ENCODE data around the gene CERCAM. TPM values are rescaled to one million over a fixed set of nuclear protein-coding genes. Genes with fewer than 3 reads are reported as not detected.

CERCAM gene
- total and polyA plus RNA-seq, 4 donors = 1.1 to 2.9 (median 1.8) TPM

DNA sequence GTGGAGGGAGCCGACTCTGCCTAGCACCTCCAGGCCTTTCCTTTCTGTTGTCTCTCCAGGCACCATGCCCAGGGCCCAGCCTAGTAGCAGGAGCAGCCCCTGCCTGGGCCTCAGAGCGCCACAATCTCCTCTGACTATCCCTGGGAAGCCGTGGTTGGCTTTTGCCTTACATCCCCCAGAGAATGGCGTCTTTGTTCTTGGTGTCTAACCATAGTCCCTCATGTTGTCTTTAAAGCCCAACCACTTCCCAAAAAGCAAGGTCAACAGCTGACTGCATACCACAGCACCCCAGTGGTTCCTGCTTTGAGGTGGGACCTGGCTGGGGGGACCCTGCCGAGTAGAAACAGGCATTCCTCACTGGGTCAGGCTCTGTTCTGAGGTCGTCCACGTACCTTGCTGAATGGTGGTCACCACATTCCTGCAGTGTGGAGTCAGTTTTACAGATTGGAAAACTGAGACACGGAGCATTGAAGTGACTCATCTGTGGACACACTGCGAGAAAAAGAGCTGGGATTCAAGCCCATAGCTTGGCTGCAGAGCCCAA is 13.7 kb upstream of the CERCAM start:
- Histone ChIP-seq H3K27ac (ENCODE audit: low read depth in 1 of 2, low read length in 2 of 2) (no peak overlapping the region), H3K4me1 (ENCODE audit: control insufficient read depth in 4 of 4, insufficient read depth in 4 of 4, low read length in 3 of 4) (no peaks in the 10 kb centered on the region), H3K27me3 (ENCODE audit: control insufficient read depth in 4 of 4, insufficient read depth in 4 of 4, low read length in 3 of 4) (peaks cover 0 to 6% (median under 1%) of the 10 kb centered on the region in 4 donors), H3K4me3 (ENCODE audit: low read depth in 1 of 3, low read length in 3 of 3) (no peak overlapping the region), H3K9ac (ENCODE audit: low read depth in 1 of 2, low read length in 2 of 2) (no peak overlapping the region), H3K36me3 (ENCODE audit: control insufficient read depth in 4 of 4, insufficient read depth in 3 of 4, low read depth in 1 of 4, low read length in 3 of 4) (no peaks in the 10 kb centered on the region), H3K9me3 (ENCODE audit: control insufficient read depth in 4 of 4, low read length in 3 of 4) (no peaks in the 10 kb centered on the region)
- TF ChIP-seq EGR1 (IDR thresholded peaks at IDR 0.05; ENCODE audit: low read depth in 2 of 2) (no peak), HNF4A (conservative IDR thresholded peaks at IDR 0.05) (no peak), RXRA (IDR thresholded peaks at IDR 0.05) (no peak), JUND (IDR thresholded peaks at IDR 0.05) (no peak), YY1 (IDR thresholded peaks at IDR 0.05) (no peak)
- 80% methylated on average over 9 of the region's 9 CpGs for WGBS
- no peak for DNase-seq (ENCODE audit: low spot score)

DNA sequence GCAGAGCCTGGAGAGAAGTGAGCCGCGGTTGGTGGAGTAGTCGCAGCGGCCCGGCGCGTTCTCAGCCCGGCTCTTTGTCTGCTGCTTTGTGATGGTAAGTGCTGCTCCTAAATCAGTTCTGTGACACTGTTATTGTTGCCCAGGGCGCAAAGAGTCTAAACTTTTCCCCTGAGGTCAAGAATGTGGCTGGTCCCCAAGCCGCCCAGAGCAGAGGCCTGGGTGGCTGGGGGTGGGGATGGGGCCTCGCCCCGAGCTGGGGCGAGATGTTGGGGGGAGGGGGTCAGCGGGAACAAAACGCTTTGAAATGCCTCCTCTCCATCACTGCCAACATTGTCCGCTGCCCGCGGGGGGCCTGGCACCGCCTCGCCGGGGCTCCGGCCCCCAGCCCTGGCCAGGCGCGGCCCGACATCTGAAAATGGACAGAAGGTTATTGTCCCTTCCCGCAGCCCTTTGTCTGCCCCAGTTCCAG is 11.7 kb upstream of the CERCAM start:
- DNase-seq (ENCODE audit: low spot score) = no peak
- TF ChIP-seq HNF4A (conservative IDR thresholded peaks at IDR 0.05) (no peak), NR2F2 (IDR thresholded peaks at IDR 0.05) (no peak), RAD21 (IDR thresholded peaks at IDR 0.05) (no peak), GABPA (IDR thresholded peaks at IDR 0.05 in 1 of 2, conservative IDR thresholded peaks at IDR 0.05 in 1 of 2) (no peak), HNF4G (IDR thresholded peaks at IDR 0.05) (no peak), YY1 (IDR thresholded peaks at IDR 0.05) (no peak), FOXA2 (IDR thresholded peaks at IDR 0.05) (no peak)
- TF ChIP-seq, protein P1, sequence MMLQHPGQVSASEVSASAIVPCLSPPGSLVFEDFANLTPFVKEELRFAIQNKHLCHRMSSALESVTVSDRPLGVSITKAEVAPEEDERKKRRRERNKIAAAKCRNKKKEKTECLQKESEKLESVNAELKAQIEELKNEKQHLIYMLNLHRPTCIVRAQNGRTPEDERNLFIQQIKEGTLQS (IDR thresholded peaks at IDR 0.05) = no peak
- TF ChIP-seq, protein P2, sequence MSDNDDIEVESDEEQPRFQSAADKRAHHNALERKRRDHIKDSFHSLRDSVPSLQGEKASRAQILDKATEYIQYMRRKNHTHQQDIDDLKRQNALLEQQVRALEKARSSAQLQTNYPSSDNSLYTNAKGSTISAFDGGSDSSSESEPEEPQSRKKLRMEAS (IDR thresholded peaks at IDR 0.05) = no peak
- TF ChIP-seq, protein P3, sequence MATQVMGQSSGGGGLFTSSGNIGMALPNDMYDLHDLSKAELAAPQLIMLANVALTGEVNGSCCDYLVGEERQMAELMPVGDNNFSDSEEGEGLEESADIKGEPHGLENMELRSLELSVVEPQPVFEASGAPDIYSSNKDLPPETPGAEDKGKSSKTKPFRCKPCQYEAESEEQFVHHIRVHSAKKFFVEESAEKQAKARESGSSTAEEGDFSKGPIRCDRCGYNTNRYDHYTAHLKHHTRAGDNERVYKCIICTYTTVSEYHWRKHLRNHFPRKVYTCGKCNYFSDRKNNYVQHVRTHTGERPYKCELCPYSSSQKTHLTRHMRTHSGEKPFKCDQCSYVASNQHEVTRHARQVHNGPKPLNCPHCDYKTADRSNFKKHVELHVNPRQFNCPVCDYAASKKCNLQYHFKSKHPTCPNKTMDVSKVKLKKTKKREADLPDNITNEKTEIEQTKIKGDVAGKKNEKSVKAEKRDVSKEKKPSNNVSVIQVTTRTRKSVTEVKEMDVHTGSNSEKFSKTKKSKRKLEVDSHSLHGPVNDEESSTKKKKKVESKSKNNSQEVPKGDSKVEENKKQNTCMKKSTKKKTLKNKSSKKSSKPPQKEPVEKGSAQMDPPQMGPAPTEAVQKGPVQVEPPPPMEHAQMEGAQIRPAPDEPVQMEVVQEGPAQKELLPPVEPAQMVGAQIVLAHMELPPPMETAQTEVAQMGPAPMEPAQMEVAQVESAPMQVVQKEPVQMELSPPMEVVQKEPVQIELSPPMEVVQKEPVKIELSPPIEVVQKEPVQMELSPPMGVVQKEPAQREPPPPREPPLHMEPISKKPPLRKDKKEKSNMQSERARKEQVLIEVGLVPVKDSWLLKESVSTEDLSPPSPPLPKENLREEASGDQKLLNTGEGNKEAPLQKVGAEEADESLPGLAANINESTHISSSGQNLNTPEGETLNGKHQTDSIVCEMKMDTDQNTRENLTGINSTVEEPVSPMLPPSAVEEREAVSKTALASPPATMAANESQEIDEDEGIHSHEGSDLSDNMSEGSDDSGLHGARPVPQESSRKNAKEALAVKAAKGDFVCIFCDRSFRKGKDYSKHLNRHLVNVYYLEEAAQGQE (IDR thresholded peaks at IDR 0.05) = no peak
- TF ChIP-seq, protein P4, sequence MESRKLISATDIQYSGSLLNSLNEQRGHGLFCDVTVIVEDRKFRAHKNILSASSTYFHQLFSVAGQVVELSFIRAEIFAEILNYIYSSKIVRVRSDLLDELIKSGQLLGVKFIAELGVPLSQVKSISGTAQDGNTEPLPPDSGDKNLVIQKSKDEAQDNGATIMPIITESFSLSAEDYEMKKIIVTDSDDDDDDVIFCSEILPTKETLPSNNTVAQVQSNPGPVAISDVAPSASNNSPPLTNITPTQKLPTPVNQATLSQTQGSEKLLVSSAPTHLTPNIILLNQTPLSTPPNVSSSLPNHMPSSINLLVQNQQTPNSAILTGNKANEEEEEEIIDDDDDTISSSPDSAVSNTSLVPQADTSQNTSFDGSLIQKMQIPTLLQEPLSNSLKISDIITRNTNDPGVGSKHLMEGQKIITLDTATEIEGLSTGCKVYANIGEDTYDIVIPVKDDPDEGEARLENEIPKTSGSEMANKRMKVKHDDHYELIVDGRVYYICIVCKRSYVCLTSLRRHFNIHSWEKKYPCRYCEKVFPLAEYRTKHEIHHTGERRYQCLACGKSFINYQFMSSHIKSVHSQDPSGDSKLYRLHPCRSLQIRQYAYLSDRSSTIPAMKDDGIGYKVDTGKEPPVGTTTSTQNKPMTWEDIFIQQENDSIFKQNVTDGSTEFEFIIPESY (IDR thresholded peaks at IDR 0.05) = no peak
- WGBS = 28% methylated on average over 26 of the region's 26 CpGs
- Histone ChIP-seq H3K4me3 (ENCODE audit: low read depth in 1 of 3, low read length in 3 of 3) (no peak overlapping the region), H3K9me3 (ENCODE audit: control insufficient read depth in 4 of 4, low read length in 3 of 4) (no peaks in the 10 kb centered on the region), H3K27ac (ENCODE audit: low read depth in 1 of 2, low read length in 2 of 2) (no peak overlapping the region), H3K4me1 (ENCODE audit: control insufficient read depth in 4 of 4, insufficient read depth in 4 of 4, low read length in 3 of 4) (no peaks in the 10 kb centered on the region), H3K9ac (ENCODE audit: low read depth in 1 of 2, low read length in 2 of 2) (no peak overlapping the region), H3K27me3 (ENCODE audit: control insufficient read depth in 4 of 4, insufficient read depth in 4 of 4, low read length in 3 of 4) (peaks cover 0 to 6% (median 1%) of the 10 kb centered on the region in 4 donors), H3K36me3 (ENCODE audit: control insufficient read depth in 4 of 4, insufficient read depth in 3 of 4, low read depth in 1 of 4, low read length in 3 of 4) (no peaks in the 10 kb centered on the region)

Measured in liver (tissue), 9 donors.